NB4 (cell line): ENCODE data around the gene OPRM1.

ENCODE experiments used
- POLR2A ChIP-seq: IDR thresholded peaks from 2 replicates; pipeline ENCODE4 v1.6.1; 2011; ENCODE audit warnings: mild to moderate bottlenecking; ENCODE audit not compliant: insufficient read length; ENCODE audit errors: extremely low read depth
- TF ChIP-seq, protein P1 (sequence below): IDR thresholded peaks from one replicate; pipeline ENCODE4 v1.5.1; 2012; ENCODE audit warnings: low read depth, low read length
- TF ChIP-seq, protein P2 (sequence below): IDR thresholded peaks from 2 replicates; pipeline ENCODE4 v1.6.1; 2011; ENCODE audit warnings: low read depth, low read length

DNA sequence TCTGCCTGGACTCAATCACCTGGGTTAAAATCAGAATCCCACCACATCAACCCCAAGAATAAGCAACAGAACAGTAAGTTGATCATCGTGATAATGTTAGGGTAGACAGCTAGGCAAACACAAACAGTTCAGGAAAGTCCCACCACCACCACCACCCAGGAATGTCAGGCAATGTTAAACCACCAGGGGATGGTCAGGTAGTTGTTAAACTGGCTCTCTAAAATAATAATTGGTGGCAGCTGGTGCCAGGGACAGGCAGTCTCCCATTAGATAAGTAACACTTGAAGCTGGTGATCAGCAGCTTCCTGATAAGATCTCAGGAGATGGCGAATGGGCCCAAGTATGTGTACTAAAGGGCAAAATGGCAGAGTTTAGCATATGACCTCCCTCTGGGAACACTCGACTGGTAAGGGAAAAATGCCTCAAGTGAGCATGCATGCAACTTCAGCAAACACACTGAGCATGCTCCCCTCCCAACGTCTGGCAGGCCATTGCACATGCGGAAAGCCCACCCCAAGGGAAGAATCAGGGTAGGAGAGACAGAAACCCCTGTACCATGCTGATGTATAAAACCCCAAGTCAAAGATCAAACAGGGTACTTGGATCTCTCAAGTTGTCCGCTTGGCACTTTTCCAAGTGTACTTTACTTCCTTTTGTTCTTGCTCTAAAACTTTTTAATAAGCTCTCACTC, 250.9 kb downstream of the OPRM1 start:
- TF ChIP-seq, protein P1, sequence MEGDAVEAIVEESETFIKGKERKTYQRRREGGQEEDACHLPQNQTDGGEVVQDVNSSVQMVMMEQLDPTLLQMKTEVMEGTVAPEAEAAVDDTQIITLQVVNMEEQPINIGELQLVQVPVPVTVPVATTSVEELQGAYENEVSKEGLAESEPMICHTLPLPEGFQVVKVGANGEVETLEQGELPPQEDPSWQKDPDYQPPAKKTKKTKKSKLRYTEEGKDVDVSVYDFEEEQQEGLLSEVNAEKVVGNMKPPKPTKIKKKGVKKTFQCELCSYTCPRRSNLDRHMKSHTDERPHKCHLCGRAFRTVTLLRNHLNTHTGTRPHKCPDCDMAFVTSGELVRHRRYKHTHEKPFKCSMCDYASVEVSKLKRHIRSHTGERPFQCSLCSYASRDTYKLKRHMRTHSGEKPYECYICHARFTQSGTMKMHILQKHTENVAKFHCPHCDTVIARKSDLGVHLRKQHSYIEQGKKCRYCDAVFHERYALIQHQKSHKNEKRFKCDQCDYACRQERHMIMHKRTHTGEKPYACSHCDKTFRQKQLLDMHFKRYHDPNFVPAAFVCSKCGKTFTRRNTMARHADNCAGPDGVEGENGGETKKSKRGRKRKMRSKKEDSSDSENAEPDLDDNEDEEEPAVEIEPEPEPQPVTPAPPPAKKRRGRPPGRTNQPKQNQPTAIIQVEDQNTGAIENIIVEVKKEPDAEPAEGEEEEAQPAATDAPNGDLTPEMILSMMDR, result no peak
- TF ChIP-seq POLR2A, result no peak
- TF ChIP-seq, protein P2, sequence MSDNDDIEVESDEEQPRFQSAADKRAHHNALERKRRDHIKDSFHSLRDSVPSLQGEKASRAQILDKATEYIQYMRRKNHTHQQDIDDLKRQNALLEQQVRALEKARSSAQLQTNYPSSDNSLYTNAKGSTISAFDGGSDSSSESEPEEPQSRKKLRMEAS, result no peak
